IPS DF 4.7 (cell line): ENCODE measurements around the gene CELF4.
"Not testable (repeated sequence)": the region's sequence is repeated elsewhere in the genome, so short reads cannot be mapped to it uniquely, and the experiment has no call there.

Experiments used
- DNase-seq: peaks from one replicate; pipeline ENCODE4 v3.0.0-alpha.2; 2013; ENCODE audit warnings: low spot score; ENCODE audit errors: extremely low read depth

Gene CELF4

DNA sequence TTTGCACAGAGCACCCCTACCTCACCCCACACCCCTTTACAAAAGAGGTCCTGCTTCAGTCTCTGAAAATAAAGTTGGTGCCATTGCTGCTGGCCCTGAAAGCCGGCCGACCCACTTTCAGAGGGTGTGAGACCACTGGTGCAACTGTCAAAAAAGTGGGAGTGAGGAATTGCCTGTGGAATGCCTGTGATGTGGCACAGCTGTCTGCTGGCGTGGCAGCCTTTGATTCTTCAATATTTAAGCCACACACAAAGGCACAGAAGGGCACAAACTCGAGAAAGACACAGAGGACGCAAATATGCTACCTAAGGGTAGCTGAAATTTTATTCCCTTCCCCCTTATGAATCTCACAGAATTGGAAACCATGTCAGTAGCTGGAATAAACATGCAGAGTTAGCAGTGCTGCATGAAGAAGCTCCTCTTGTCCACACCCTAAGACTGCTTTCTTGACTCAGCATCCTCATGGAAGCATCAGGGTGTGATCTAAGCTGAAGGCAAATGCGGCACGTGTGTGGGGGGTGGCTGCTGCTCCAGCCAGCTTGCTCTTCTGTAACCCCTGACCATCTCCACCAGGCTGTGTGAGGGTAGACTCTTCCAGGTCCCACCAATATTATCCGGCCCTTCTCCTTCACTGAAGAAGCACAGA lies 92.3 kb downstream of the CELF4 start:
- no peak for DNase-seq

DNA sequence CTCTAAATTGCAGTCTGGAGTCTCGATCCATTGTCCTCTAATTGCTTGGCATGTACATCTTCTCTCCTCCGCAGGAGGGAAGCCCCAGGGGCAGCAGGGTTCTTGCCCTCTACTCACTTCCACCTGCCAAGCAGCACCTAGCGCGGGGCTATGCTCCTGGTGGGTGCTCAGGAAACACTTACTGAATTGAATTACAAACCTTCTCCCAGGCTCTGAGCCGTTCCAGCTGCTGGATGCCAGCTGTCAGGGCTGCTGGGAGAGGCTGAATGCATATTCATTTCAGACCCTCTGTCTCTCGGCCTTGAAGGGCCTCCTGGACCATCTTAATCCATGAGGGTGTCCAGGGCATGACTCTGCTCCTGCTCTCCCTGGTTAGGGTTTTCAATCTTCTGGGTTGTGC lies 94.0 kb downstream of the CELF4 start:
- no peak for DNase-seq

DNA sequence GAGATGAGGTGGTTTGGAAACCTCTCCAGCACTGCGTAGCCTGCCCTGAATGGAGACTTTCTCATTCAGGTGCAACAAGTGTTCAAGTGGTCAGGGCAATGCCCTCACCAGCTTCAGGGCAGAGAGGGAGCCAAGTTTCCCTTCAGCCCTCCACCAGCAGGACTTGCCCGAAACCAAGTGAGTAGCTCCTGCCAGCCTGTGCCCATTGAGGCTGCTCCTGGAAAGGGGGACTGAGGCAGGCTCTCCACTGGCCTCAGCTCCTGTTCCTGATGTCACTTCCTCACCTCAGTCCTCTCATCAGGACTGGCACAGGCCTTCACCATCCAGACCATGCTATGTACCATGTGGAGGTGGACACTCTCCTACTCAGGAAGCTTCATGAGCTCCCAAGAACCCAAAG lies 94.6 kb downstream of the CELF4 start:
- no peak for DNase-seq

DNA sequence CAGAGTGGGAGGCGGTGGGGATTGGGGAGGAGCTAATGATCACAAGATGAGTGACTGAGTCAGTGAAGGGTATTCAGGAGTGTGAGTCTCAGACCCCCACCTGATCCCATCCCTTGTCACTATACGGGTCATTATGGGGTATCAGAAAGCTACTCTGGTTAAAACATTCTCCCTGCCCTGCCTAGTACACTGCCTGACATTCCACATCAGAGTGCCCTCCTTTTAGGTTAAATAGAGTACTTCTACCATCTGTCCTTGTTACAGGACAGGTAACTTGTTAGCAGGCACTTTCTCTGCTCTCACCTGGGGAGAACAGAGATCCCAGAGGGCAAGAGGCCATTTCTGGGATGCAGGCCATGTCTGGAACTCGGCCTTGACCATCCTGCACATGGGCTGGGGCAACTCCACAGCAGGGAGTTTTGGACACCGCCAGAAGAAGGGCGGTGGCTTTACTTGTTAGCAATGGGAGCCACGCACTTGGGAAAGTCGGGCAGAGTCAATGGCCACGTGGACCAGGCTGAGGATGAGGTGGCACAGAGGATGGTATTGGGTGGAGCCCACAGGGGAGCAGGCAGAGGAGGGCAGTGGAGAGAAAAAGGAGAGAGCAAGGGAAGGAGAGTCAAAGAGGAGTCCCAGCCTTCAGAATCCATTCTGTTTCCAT lies 98.5 kb downstream of the CELF4 start:
- no peak for DNase-seq

DNA sequence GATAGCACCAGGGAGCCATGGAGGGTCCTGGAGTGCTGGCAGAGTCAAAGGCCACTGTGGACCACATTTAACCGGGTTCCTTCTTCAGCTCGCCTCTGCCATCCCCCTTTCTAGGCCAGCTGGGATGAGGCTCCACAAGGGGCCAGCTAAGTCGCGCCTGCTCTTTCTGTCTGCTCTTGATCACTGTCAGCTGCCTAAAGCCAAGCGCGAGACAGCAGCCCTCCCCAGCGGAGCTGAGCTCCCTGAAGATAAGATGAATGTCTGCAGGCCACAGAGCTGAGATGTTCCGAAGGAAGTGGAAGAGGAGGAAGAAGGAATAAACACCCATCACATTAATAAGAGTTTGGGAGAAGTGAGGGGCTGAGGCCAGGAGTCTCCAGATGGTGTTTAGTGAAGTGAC lies 99.6 kb downstream of the CELF4 start:
- no peak for DNase-seq

DNA sequence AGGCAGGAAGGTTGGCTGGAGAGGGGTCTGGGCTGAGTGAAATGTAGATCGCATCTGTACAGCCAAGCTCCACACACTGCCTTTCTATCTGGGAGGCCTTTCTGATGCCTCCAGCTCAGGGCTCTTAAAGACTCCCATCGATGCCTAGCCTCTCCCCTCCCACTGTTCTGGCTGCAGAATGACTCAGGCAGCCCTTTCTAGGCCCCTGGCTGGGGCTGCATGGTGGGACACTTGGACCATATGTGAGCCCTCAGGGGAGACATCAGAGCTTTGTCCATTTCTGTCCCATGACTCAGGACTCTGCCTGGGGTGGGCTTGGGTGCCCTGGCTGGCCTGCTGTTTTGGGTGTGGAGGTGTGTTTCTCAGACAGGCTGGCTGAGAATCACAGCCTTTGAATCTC lies 101.3 kb downstream of the CELF4 start:
- no peak for DNase-seq

DNA sequence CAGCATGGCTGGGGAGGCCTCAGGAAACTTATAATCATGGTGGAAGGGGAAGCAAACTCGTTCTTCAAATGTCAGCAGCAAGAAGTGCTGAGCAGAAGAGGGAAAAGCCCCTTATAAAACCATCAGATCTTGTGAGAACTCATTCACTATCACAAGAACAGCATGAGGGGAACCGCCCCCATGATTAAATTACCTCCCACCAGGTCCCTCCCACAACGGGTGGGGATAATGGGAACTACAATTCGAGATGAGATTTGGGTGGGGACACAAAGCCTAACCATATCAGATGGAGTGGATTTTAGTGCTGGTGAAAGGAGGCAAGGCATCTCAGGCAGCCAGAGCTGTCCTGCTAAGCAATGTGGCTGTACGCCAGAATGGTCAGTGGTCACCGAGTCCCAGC lies 104.3 kb downstream of the CELF4 start:
- DNase-seq, result not testable (repeated sequence)

DNA sequence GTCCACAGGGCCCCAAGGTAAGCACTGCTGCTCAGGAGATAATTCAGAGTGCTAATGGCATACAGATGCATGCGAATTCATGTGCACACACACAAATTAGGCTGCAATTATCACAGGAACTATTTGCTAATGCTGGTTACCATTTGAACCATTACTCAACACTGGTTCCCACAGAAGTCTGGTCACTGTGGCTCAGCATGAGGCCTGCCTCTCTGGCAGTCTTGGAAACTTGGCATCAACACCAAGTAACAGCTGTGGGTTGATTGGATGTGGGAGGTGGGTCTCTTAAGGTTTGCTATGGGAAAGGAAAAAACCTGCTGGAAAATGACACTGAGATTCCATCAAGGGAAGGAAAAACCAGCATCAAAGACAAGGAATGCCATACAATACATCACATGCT lies 105.0 kb downstream of the CELF4 start:
- DNase-seq, result no peak

DNA sequence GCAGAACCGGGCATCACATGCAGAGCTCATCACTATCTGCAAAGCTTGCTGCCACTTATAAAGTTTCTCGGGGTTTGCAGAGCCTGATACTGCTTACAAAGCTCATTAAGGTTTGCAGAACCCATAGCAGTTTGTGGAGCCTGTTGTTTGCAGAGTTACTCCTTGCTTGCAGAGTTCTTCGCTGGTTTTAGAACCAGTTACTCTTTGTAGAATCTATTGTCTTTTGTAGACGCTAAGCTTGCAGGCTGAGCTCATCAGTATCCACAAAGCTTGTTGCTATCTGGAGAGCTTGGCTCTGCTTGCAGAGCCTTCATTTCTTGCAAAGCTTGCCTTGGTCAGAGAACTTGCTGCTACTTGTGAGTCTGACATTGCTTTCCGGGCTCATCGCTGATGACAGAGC lies 106.9 kb downstream of the CELF4 start:
- DNase-seq, result no peak

DNA sequence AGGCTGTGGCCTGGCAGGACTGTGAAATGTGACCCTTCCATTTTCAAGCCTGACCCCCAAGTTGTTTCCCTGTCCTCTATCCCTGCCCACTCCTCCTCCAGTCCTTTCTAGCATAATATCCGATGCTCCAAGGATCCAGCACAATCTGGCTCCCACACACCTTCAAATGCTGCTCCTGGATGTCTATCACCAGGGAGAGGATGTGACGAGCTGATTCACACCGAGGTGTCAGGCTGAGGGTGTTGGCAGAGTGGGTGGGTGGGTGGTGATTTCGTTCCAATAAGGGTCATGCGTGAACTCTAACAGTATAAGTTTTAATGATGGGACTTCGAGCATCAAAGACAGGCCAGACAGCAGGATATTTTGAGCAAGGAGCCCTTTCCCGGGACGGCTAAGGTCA lies 107.8 kb downstream of the CELF4 start:
- no peak for DNase-seq

DNA sequence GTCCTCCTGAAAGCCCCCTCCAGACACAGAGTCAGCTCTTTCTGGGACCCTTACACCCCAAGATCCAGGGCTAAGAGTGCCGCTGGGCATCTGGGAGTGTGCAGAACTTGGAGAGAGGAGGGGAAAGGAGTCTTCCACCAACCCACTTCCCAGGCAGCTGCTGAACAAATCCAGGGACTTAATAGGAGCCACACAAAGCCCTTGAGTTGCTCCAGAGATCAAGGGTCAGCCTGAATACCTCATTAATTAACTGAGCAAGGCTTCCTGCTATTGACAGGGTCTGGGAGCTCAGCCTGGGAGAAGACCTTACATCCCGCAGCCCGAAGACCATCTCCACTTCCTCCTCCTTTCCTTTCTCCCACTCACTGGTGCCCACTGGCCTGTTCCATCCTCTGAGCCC lies 108.3 kb downstream of the CELF4 start:
- no peak for DNase-seq

DNA sequence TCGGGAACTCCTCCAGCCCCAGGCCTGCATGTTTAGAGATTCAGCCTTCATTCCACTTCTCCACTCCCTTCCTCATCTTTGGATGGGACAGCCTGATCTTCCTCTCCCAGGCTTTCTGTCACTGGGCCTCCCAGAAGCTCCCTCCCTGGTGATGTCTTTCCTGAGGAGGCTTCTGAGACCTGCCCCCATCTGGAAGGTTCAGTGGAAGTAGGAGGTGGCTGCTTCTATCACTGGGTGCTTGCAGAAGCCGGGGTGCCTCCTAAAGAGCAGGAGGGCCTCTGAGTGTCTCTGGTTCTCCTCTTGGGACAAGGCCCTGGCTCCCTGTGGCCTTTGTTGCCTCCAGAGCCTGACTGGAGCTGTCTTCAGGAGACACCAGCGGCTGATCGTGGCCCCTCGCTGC lies 108.7 kb downstream of the CELF4 start:
- DNase-seq, result no peak

DNA sequence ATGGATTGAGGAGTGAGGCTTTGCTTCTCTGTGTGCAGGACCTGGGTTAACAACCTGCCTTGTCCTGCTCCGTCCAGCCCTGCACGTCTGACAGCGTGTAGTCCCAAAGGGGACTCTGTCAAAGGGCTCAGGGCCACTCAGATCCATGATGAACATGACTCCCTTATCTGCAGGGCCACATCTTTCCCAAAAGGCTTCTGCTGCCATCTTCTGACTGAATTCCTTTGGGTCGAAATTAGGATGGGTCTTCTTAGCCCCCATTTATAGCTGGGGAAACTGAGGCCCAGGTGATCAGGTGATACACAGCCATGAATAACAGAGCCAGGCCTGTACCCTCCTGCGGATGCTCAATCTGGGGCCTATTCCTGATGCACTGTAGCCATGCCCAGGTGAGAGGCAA lies 109.2 kb downstream of the CELF4 start:
- DNase-seq, result no peak

DNA sequence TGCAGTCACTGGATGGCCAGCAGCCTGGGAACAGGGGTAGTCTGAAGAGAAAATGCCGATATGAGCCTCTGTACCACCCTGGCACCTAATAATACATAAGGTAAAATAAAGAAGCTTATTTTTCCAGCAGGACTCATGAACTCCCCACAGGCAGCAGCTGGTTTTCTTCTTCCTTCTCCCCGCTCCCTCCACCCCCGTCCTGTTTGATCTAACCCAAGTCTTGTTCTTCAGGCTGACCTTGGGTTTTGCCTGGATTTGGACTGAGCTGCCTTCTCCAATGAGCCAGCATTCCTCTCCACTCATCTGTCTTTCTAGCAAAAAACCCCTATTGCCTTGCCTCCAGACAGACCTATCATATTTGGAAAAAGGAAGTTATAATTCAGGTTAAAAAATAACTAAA lies 111.8 kb downstream of the CELF4 start:
- no peak for DNase-seq

DNA sequence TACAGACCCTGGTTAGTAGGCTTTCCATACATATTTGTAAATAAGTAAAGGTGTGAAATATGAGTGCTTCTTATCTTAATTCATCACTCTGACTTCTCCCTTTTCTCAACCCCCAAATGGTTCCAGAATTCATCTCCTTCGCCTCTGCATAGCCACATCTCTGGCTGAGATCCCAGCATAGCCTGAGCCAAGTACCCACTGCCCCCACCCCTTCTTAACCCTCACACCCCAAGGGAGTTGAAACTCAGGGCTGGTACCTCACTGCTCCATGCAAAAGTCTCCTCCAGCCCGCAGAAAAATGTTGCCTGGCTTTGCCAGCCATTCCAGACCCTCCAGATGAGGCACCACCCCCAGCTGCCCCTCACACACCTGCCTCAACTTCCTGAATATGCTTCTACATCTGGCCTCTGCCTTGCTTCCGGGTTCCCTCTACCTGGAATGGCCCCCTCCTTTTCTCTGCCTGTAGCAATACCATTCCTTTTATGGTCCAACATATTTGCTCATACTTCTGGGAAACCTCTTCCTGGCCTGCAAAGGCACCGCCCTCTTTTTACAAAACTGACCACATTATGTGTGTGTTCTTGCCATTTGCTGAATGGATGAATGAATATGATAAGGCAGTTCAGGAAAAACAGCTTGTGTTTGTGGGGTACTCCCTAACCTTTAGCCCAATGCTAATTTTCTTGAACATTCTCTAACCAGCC lies 112.8 kb downstream of the CELF4 start:
- no peak for DNase-seq

DNA sequence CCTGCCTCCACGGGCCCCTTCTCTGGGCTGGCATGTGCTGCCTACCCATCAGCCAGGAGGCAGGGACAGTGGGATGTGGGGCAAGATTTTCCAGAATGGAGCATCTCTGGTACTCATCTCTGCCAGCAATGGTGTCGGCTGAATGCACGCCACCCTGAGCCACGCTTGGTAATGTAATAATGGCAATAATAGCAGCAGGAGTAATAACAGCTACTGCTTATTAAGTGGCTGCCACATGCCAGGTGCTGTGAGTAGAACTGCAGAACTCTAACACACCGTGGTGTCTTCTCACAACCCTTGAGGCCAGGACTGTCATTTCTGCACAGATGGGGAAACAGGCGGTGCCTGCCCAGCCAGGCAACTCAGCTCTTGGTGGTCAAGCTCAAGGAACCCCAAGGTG lies 113.6 kb downstream of the CELF4 start:
- no peak for DNase-seq

DNA sequence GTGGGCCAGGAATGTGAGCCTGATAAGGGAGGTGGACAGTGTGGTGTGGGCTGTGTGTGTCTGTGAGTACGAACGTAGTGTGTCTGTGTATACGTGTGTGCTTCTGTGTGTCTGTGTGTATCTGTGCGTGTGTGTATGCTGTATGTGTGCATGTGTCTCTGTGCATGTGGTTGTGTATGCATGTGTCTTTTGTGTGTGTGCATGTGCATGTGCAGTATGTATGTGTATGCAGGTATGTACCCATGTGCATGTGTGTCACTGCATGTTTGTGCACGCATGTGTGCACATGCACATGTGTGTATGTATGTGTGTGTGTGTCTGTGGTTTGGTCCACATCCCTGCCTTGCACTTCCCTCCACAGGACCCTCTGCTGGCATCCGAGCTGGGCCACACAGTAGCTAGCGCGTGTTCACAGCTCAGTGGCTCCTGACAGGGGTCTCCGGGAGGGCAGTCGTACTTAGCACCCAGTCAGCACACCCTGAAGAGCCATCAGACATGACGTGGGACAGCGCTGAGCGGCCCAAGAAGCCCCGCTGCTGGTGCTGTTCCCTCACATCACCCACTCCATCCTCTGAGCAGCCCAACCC lies 114.3 kb downstream of the CELF4 start:
- no peak for DNase-seq

DNA sequence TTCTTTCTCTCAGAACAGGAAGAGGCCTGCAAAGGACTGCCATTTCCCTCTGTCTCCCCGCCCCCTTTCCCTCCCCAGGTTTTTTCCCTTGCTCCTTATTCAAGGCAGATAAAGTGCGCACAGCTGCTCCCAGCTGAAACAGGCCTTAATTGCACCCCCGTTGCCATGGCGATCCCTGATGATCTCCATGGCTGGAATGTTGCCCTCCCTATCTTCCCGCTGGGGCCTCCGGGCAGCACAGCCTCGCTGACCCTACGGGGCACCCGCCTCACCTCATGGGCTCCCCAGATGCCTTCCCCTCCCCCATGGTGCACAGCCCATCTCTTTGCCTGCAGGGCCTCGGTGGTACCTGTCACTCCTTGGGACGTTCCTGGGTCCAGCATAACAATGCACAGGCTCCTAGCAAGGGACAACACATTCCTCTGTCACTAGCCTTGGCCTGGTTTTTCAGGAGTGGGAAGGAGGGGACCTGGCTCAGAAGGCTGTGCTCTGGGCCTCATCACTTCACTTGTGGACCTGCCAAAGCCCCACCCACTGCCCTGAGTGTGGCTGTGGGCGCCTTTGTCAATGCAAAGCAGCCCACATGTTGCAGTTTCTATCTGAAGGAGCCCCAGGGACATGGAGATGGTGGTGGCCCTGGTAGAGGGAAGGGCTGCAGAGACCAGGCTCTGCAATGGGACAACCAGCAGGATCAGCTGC lies 115.0 kb downstream of the CELF4 start:
- DNase-seq, result no peak

DNA sequence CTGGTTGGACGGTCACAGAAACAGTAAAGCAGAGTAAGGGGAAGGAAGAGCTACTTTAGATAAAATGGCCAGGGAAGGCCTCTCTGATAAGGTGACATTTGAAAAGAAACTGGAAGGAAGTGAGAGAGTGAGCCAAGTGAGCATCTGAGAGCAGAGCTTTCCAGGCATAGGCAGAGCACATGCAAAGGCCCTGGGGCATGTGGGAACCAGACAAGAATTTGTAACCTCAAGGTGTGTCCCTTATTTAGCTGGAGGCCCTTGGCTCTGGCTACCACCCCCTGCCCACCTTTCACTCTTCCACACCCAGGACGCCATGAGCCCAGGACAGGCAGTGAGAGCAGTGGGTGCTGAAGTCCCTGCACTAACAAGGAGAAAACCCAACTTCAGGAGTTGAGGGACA lies 116.0 kb downstream of the CELF4 start:
- no peak for DNase-seq

DNA sequence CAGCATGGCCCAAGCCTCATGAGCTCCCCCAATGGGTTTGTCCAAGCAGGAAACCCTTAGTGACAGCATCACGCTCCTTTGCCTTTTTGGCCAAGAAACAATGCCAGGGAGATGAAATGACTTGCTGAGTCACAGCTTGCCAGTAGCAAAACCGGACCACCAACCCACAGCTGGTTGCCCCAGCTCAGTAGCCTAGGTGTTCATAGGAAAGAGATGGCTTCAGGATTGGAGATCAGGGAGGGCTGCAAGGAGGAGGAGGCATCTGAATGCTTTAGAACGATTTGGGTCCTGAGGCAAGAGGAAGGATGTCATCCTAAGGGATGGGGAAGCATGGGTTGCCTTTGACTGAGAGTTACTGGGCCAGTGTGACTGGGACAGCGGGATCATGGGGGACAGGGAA lies 116.7 kb downstream of the CELF4 start:
- DNase-seq, result no peak

DNA sequence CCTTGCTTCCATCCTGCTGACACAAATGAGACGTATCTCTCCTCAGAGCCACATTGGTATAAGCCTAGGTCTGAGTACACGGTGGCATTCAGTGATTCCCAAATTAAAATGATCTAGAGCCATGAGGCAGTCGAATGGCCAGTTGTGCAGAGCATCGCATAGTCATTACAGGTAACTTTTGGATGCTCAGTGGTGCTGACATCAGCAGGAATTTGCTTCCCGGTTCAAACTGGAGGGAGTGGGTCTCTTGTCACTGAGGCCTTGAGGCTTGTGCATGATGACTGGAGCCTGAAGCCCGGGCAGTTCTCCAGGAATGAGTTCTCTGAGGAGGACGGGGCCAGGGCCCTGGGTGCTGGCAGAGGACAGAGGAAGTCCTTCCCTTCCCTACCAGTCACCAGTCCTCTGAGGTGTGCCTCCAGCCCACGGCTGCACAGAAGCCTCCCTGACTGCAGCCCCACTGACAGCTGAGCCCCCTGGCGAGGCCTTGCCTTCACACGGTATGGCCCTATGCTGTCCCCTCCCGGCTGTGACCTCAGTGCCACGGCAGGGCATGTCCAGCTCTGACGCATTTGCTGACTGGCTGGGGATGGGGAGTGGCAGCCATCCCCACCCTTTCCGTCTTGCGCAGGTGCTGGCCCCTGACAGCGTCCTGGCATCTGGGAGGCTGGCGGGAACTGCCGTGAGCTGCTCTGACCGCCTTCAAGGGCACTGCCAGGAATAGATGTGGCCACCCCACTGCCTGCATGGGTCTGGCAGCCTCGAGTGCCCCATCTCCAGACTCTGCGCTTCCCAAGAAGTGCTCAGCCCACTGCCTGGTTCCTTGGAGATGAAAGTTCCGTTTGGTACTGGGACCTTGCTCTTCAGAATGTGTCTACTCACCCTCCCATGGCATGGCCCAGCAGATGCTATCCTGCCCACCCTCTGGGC lies 117.4 kb downstream of the CELF4 start:
- no peak for DNase-seq
